ENCODE data around the gene PPP1R37.

- TF ChIP-seq, protein P1, sequence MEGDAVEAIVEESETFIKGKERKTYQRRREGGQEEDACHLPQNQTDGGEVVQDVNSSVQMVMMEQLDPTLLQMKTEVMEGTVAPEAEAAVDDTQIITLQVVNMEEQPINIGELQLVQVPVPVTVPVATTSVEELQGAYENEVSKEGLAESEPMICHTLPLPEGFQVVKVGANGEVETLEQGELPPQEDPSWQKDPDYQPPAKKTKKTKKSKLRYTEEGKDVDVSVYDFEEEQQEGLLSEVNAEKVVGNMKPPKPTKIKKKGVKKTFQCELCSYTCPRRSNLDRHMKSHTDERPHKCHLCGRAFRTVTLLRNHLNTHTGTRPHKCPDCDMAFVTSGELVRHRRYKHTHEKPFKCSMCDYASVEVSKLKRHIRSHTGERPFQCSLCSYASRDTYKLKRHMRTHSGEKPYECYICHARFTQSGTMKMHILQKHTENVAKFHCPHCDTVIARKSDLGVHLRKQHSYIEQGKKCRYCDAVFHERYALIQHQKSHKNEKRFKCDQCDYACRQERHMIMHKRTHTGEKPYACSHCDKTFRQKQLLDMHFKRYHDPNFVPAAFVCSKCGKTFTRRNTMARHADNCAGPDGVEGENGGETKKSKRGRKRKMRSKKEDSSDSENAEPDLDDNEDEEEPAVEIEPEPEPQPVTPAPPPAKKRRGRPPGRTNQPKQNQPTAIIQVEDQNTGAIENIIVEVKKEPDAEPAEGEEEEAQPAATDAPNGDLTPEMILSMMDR (IDR thresholded peaks at IDR 0.05), result no peak
- TF ChIP-seq EZH2 (IDR thresholded peaks at IDR 0.05; ENCODE audit: borderline replicate concordance, insufficient read depth, low read depth, low read length, poor library complexity, severe bottlenecking), result no peak
Observed at GRCh38 chr19:45057444-45057843, 35.5 kb upstream of the PPP1R37 start.
